Type B pancreatic cell (in vitro differentiated cells): Measurements from ENCODE around the gene ADAMTSL5. TPM values are rescaled to one million over a fixed set of nuclear protein-coding genes. Genes with fewer than 3 reads are reported as not detected.

ENCODE experiments used
- DNase-seq: peaks from one replicate; pipeline ENCODE4 v3.0.0; 2021; ENCODE audit warnings: mixed read lengths; ENCODE audit not compliant: unreplicated experiment; ENCODE audit errors: extremely low spot score
- H3K27ac Mint-ChIP-seq: 2 replicates; pipeline ENCODE4 v1.8.0; 2021; ENCODE audit warnings: mild to moderate bottlenecking, mixed read lengths
- H3K27me3 Mint-ChIP-seq: 2 replicates; pipeline ENCODE4 v1.8.0; 2021; ENCODE audit warnings: mixed read lengths
- H3K36me3 Mint-ChIP-seq: 2 replicates; pipeline ENCODE4 v1.8.0; 2021; ENCODE audit warnings: mixed read lengths
- H3K4me1 Mint-ChIP-seq: one replicate; pipeline ENCODE4 v1.8.0; 2021; ENCODE audit warnings: mixed read lengths; ENCODE audit not compliant: unreplicated experiment
- H3K4me3 Mint-ChIP-seq: 2 replicates; pipeline ENCODE4 v1.8.0; 2021; ENCODE audit warnings: mild to moderate bottlenecking, mixed read lengths
- H3K9me3 Mint-ChIP-seq: 2 replicates; pipeline ENCODE4 v1.8.0; 2021; ENCODE audit warnings: mixed read lengths
- total RNA-seq: library from RNA; stranded (reverse); gene quantifications from 2 replicates; pipeline ENCODE4 v1.2.1, GENCODE V29; 2021; ENCODE audit warnings: low replicate concordance
- TF ChIP-seq, protein P1 (sequence below): fragments of 200-600 bp; sonication (generic); conservative IDR thresholded peaks from 2 replicates; pipeline ENCODE4 v1.5.0; 2021; ENCODE audit warnings: antibody characterized with exemption, mild to moderate bottlenecking

The ADAMTSL5 gene
- total RNA-seq, 1 donor from 2014 or later = 3.4 TPM

DNA sequence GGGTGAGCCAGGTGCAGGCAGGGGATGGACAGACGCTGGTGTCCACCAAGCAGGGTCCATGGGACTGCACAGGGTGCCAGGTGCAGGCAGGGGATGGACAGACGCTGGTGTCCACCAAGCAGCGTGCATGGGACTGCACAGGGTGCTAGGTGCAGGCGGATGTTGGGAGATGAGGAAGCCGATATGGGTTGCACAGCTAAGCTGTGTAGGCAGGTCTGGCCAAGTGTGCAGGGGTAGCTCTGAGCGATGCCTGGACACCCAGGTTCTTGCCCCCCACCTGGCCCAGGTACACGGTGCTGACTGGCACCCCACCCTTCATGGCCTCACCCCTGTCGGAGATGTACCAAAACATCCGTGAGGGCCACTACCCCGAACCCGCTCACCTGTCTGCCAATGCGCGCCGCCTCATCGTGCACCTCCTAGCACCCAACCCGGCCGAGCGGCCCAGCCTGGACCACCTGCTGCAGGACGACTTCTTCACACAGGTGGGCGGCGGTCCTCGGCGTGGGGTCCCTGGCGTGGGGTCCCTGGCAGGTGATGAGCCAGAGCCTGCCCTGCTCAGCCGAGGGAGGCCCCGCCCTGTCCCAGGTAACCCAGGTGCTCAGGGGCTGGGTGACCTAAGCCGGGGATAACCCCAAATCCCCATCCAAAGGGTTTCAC lies 15.0 kb upstream of the ADAMTSL5 start:
- Mint-ChIP-seq H3K4me1 (no peaks in the 10 kb centered on the region), H3K27ac (no peak overlapping the region), H3K4me3 (no peak overlapping the region), H3K9me3 (no peaks in the 10 kb centered on the region), H3K27me3 (peaks cover 43% of the 10 kb centered on the region), H3K36me3 (no peaks in the 10 kb centered on the region)
- no peak for DNase-seq
- TF ChIP-seq, protein P1, sequence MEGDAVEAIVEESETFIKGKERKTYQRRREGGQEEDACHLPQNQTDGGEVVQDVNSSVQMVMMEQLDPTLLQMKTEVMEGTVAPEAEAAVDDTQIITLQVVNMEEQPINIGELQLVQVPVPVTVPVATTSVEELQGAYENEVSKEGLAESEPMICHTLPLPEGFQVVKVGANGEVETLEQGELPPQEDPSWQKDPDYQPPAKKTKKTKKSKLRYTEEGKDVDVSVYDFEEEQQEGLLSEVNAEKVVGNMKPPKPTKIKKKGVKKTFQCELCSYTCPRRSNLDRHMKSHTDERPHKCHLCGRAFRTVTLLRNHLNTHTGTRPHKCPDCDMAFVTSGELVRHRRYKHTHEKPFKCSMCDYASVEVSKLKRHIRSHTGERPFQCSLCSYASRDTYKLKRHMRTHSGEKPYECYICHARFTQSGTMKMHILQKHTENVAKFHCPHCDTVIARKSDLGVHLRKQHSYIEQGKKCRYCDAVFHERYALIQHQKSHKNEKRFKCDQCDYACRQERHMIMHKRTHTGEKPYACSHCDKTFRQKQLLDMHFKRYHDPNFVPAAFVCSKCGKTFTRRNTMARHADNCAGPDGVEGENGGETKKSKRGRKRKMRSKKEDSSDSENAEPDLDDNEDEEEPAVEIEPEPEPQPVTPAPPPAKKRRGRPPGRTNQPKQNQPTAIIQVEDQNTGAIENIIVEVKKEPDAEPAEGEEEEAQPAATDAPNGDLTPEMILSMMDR = no peak

DNA sequence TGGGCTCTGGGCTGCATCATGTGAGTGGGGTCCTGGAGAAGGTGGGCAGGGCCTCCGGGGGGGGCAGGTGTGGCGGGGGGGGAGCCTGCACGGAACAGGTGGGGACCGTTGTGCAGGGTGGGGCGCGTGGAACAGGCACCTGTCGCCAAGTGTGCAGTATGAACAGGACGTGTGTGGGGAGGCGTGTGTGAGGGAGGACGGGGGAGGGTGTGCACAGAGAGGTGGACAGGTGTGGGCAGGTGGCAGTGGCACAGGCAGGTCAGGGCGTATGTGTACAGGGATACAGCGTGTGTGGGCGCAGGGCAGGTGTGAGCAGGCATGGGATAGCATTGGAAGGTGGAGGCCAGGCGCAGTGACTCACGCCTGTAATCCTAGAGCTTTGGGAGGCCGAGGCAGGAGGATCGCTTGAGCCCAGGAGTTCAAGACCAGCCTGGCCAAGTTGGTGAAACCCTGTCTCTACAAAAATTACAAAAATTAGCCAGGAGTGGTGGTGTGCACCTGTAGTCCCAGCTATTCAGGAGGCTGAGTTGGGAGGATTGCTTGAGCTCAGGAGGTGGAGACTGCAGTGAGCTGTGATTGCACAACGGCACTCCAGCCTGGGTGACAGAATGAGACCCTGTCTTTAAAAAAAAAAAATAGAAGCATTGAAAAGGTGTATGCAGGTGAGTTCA lies 14.3 kb upstream of the ADAMTSL5 start:
- Mint-ChIP-seq H3K27me3 (peaks cover 49% of the 10 kb centered on the region), H3K4me3 (no peak overlapping the region), H3K36me3 (no peaks in the 10 kb centered on the region), H3K9me3 (no peaks in the 10 kb centered on the region), H3K27ac (no peak overlapping the region), H3K4me1 (no peaks in the 10 kb centered on the region)
- DNase-seq = no peak
- TF ChIP-seq, protein P1 = no peak

DNA sequence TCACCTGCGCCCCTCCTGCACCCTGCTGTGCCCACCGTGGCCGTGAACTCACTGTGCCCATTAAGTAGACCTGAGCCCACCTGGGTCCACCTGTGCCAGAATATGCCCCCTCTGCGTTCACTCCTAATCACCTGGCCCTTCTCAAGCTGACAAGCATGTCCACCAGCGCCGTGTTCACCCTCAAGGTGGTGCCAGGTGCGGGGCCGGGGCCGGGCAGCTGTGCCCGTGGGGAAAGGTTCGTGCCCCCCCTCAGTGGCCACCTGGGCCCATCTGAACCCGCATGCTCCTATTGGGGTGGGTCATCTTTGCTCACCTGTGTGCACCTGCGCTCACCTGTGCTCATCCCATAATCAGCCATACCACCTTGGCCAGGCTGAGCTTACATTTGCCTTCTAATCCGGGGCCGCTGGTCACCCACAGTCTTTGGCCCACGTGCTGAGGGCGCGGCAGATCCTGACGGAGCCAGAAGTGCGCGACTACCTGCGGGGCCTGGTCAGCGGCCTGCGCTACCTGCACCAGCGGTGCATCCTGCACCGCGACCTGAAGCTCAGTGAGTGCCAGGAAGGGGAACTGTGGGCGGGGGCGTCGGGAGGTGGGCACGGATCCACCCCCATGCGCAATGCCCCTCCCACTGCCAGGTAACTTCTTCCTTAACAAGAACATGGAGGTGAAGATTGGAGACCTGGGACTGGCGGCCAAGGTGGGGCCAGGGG lies 13.4 kb upstream of the ADAMTSL5 start:
- peaks cover 58% of the 10 kb centered on the region for H3K27me3 Mint-ChIP-seq
- no peaks in the 10 kb centered on the region for H3K4me1 Mint-ChIP-seq
- no peaks in the 10 kb centered on the region for H3K9me3 Mint-ChIP-seq
- no peak overlapping the region for H3K4me3 Mint-ChIP-seq
- TF ChIP-seq, protein P1 = no peak
- no peaks in the 10 kb centered on the region for H3K36me3 Mint-ChIP-seq
- no peak overlapping the region for H3K27ac Mint-ChIP-seq
- DNase-seq = no peak

DNA sequence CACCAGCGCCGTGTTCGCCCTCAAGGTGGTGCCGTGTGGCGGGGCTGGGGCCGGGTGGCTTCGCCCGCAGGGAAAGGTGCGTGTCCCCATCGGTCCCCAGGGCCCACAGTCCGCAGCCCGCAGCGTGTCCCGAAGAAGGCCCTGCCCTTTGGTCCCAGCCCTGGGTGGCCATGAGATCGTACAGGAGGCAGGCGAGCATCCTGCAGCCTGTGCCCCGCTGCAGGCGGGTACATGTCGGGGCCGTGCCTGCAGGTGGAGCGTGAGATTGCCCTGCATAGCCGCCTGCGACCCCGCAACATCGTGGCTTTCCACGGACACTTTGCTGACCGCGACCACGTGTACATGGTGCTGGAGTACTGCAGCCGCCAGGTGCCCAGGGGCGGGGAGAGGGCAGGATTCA lies 12.5 kb upstream of the ADAMTSL5 start:
- Mint-ChIP-seq H3K9me3 (no peaks in the 10 kb centered on the region), H3K36me3 (no peaks in the 10 kb centered on the region), H3K4me1 (no peaks in the 10 kb centered on the region), H3K27me3 (peaks cover 61% of the 10 kb centered on the region), H3K4me3 (no peak overlapping the region), H3K27ac (no peak overlapping the region)
- DNase-seq = no peak
- TF ChIP-seq, protein P1 = no peak

DNA sequence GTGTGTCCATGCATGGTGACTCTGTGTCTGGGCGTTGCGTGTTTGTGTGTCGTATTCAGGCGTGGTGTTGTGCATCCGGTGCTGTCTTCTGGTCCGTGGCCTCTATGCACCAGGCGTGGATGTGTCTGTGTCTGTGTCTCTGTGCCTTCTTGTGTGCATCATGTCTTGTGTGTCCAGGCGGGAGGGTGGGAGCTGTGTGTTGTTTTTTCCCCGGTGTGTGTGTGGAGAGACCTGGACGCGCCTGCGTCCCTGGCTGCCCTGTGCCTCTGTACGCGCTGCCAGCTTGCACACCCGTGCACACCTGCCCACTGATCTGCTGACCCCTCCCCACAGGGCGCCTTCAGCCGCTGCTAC lies 12.1 kb upstream of the ADAMTSL5 start:
- H3K36me3 Mint-ChIP-seq = no peaks in the 10 kb centered on the region
- H3K9me3 Mint-ChIP-seq = no peaks in the 10 kb centered on the region
- peak overlapping the region; percentile 77 for H3K4me3 Mint-ChIP-seq
- peaks cover 57% of the 10 kb centered on the region for H3K27me3 Mint-ChIP-seq
- H3K27ac Mint-ChIP-seq = no peak overlapping the region
- TF ChIP-seq, protein P1 = no peak
- DNase-seq = no peak
- no peaks in the 10 kb centered on the region for H3K4me1 Mint-ChIP-seq
